Nasal cavity respiratory epithelium epithelial cell of viscerocranial mucosa (primary cell): Measurements from ENCODE around the gene KRTAP6-3. TPM values are rescaled to one million over a fixed set of nuclear protein-coding genes. Genes with fewer than 3 reads are reported as not detected.

Experiments
- total RNA-seq: library from RNA; depleted of rRNA; stranded (reverse); fragments of >200 nt; gene quantifications from 2 replicates; pipeline ENCODE4 v1.2.3, GENCODE V29; 2014

The KRTAP6-3 gene
- not detected in 2 replicates for total RNA-seq

GRCh38 chr21:30592140-30592539 lies at the start of gene KRTAP6-3:
TSS of gene KRTAP6-3 (plus strand) at chr21:30592440. CDS start at chr21:30592446, 6 bp downstream.

GRCh38 chr21:30561264-30561895 lies 30.9 kb upstream of the KRTAP6-3 start, which contains the start of gene KRTAP19-7:
TSS of gene KRTAP19-7 (minus strand) at chr21:30561314. CDS start at chr21:30561289, 25 bp downstream.

GRCh38 chr21:30590297-30590696 lies 1.9 kb upstream of the KRTAP6-3 start, which contains the start of gene KRTAP22-2:
TSS of gene KRTAP22-2 (minus strand) at chr21:30590397.

GRCh38 chr21:30598802-30599201 lies 6.6 kb downstream of the KRTAP6-3 start, which contains the start of gene KRTAP6-2:
TSS of gene KRTAP6-2 (minus strand) at chr21:30598902. CDS start at chr21:30598874, 28 bp downstream.

GRCh38 chr21:30600787-30601186 lies 8.5 kb downstream of the KRTAP6-3 start, which contains the start of gene KRTAP22-1:
TSS of gene KRTAP22-1 (plus strand) at chr21:30601087.

GRCh38 chr21:30613836-30614235 lies 21.6 kb downstream of the KRTAP6-3 start, which contains the start of gene KRTAP6-1:
TSS of gene KRTAP6-1 (minus strand) at chr21:30613930. CDS start at chr21:30613904, 26 bp downstream.

GRCh38 chr21:30616125-30616524 lies 23.9 kb downstream of the KRTAP6-3 start, which contains the start of gene KRTAP20-1:
TSS of gene KRTAP20-1 (plus strand) at chr21:30616425. CDS start at chr21:30616455, 30 bp downstream.

GRCh38 chr21:30620522-30620921 lies 28.3 kb downstream of the KRTAP6-3 start, which contains the start of gene KRTAP20-4:
TSS of gene KRTAP20-4 (plus strand) at chr21:30620627.

GRCh38 chr21:30634906-30635305 lies 42.7 kb downstream of the KRTAP6-3 start, which contains the start of gene KRTAP20-2:
TSS of gene KRTAP20-2 (plus strand) at chr21:30635206. CDS start at chr21:30635264, 58 bp downstream.

GRCh38 chr21:30642564-30642963 lies 50.3 kb downstream of the KRTAP6-3 start, which contains the start of gene KRTAP20-3:
TSS of gene KRTAP20-3 (plus strand) at chr21:30642864.

Other genes starting within 250 kb of the KRTAP6-3 start
- not detected in 2 replicates for gene KRTAP23-1, start 243.8 kb upstream of the KRTAP6-3 start, total RNA-seq
- gene KRTAP13-2, start 220.2 kb upstream of the KRTAP6-3 start, total RNA-seq = not detected in 2 replicates
- gene KRTAP13-1, start 196.4 kb upstream of the KRTAP6-3 start, total RNA-seq = not detected in 2 replicates
- not detected in 2 replicates for gene KRTAP13-3, start 166.5 kb upstream of the KRTAP6-3 start, total RNA-seq
- not detected in 2 replicates for gene KRTAP13-4, start 162.2 kb upstream of the KRTAP6-3 start, total RNA-seq
- gene KRTAP15-1, start 152.2 kb upstream of the KRTAP6-3 start, total RNA-seq = not detected in 2 replicates
- gene KRTAP19-1, start 112.1 kb upstream of the KRTAP6-3 start, total RNA-seq = not detected in 2 replicates
- not detected in 2 replicates for gene KRTAP19-2, start 105.0 kb upstream of the KRTAP6-3 start, total RNA-seq
- not detected in 2 replicates for gene KRTAP19-3, start 100.4 kb upstream of the KRTAP6-3 start, total RNA-seq
- gene KRTAP19-4, start 95.3 kb upstream of the KRTAP6-3 start, total RNA-seq = not detected in 2 replicates
- gene KRTAP19-5, start 90.3 kb upstream of the KRTAP6-3 start, total RNA-seq = not detected in 2 replicates
- gene KRTAP19-6, start 50.6 kb upstream of the KRTAP6-3 start, total RNA-seq = not detected in 2 replicates
- gene KRTAP19-7, start 31.1 kb upstream of the KRTAP6-3 start, total RNA-seq = not detected in 2 replicates
- gene KRTAP22-2, start 2.0 kb upstream of the KRTAP6-3 start, total RNA-seq = not detected in 2 replicates
- gene KRTAP6-2, start 6.5 kb downstream of the KRTAP6-3 start, total RNA-seq = not detected in 2 replicates
- not detected in 2 replicates for gene KRTAP22-1, start 8.6 kb downstream of the KRTAP6-3 start, total RNA-seq
- gene KRTAP6-1, start 21.5 kb downstream of the KRTAP6-3 start, total RNA-seq = not detected in 2 replicates
- not detected in 2 replicates for gene KRTAP20-1, start 24.0 kb downstream of the KRTAP6-3 start, total RNA-seq
- not detected in 2 replicates for gene KRTAP20-4, start 28.2 kb downstream of the KRTAP6-3 start, total RNA-seq
- not detected in 2 replicates for gene KRTAP20-2, start 42.8 kb downstream of the KRTAP6-3 start, total RNA-seq
- not detected in 2 replicates for gene KRTAP20-3, start 50.4 kb downstream of the KRTAP6-3 start, total RNA-seq
- not detected in 2 replicates for gene KRTAP21-3, start 126.3 kb downstream of the KRTAP6-3 start, total RNA-seq
- not detected in 2 replicates for gene KRTAP21-2, start 154.8 kb downstream of the KRTAP6-3 start, total RNA-seq
- gene KRTAP21-1, start 163.0 kb downstream of the KRTAP6-3 start, total RNA-seq = not detected in 2 replicates
- gene KRTAP8-1, start 220.8 kb downstream of the KRTAP6-3 start, total RNA-seq = not detected in 2 replicates
- not detected in 2 replicates for gene KRTAP7-1, start 237.3 kb downstream of the KRTAP6-3 start, total RNA-seq